Measurements from ENCODE around the gene EMX1. TPM values are rescaled to one million over a fixed set of nuclear protein-coding genes. Genes with fewer than 3 reads are reported as not detected.

EMX1 gene
- total RNA-seq, 2 experiments from 2014 or later, result not detected

- Histone ChIP-seq H2AFZ (ENCODE audit: low read length) (no peak overlapping the region), H3K36me3 (ENCODE audit: insufficient read depth, low read length) (no peaks in the 10 kb centered on the region), H4K20me1 (ENCODE audit: insufficient read depth, low read length) (no peaks in the 10 kb centered on the region), H3K9me2 (ENCODE audit: insufficient read depth, low read length) (no peaks in the 10 kb centered on the region), H3K9me3 (ENCODE audit: low read length) (no peaks in the 10 kb centered on the region), H3K4me1 (ENCODE audit: insufficient read depth, low read length, poor library complexity, severe bottlenecking) (peaks cover 21% of the 10 kb centered on the region), H3K79me2 (ENCODE audit: insufficient read depth, low read depth, low read length) (no peaks in the 10 kb centered on the region), H3K4me2 (ENCODE audit: low read length) (peak overlapping the region; percentile 26; the same call in 1 of the 2 replicates), H3K27ac (ENCODE audit: low read depth, low read length, poor library complexity, severe bottlenecking) (peak overlapping the region; percentile 36), H3K4me3 (ENCODE audit: low read depth, low read length, poor library complexity, severe bottlenecking) (no peak overlapping the region)
- CTCF ChIA-PET (ENCODE audit: unreplicated experiment), result no interaction called here
- TF ChIP-seq EZH2phosphoT487 (IDR thresholded peaks at IDR 0.05; ENCODE audit: borderline replicate concordance, low read depth, low read length) (no peak), CTCF (conservative IDR thresholded peaks at IDR 0.05; ENCODE audit: low read length) (0 out of 2 replicates have a peak, but pooled peaks have one; percentile 34)
- POLR2A ChIA-PET, result no interaction called here
- BruUV-seq (replicated peaks), result no TSS peak
- intact Hi-C loops (cut with micrococcal nuclease; ENCODE audit: unreplicated experiment), result no loop called here
- DNase-seq (ENCODE audit: low spot score), result no peak
Measured at GRCh38 chr2:72952110-72952823, 34.9 kb downstream of the EMX1 start.

- no peaks in the 10 kb centered on the region for H4K20me1 ChIP-seq (ENCODE audit: insufficient read depth, low read length)
- DNase-seq (ENCODE audit: low spot score), result no peak
- intact Hi-C loops (cut with micrococcal nuclease; ENCODE audit: unreplicated experiment), result no loop called here
- H2AFZ ChIP-seq (ENCODE audit: low read length), result no peak overlapping the region
- H3K79me2 ChIP-seq (ENCODE audit: insufficient read depth, low read depth, low read length), result no peaks in the 10 kb centered on the region
- ChIA-PET POLR2A (no interaction called here), CTCF (ENCODE audit: unreplicated experiment) (no interaction called here)
- H3K36me3 ChIP-seq (ENCODE audit: insufficient read depth, low read length), result no peaks in the 10 kb centered on the region
- TF ChIP-seq CTCF (conservative IDR thresholded peaks at IDR 0.05; ENCODE audit: low read length) (no peak), EZH2phosphoT487 (IDR thresholded peaks at IDR 0.05; ENCODE audit: borderline replicate concordance, low read depth, low read length) (no peak)
- no TSS peak for BruUV-seq (replicated peaks)
- no peaks in the 10 kb centered on the region for H3K9me2 ChIP-seq (ENCODE audit: insufficient read depth, low read length)
- no peak overlapping the region for H3K4me3 ChIP-seq (ENCODE audit: low read depth, low read length, poor library complexity, severe bottlenecking)
- no peak overlapping the region for H3K4me2 ChIP-seq (ENCODE audit: low read length)
- no peak overlapping the region for H3K27ac ChIP-seq (ENCODE audit: low read depth, low read length, poor library complexity, severe bottlenecking)
- H3K9me3 ChIP-seq (ENCODE audit: low read length), result no peaks in the 10 kb centered on the region
- peaks cover 21% of the 10 kb centered on the region for H3K4me1 ChIP-seq (ENCODE audit: insufficient read depth, low read length, poor library complexity, severe bottlenecking)
Measured at GRCh38 chr2:72952961-72953360, 35.6 kb downstream of the EMX1 start.

- Histone ChIP-seq H3K9me2 (ENCODE audit: insufficient read depth, low read length) (no peaks in the 10 kb centered on the region), H4K20me1 (ENCODE audit: insufficient read depth, low read length) (no peaks in the 10 kb centered on the region), H3K4me3 (ENCODE audit: low read depth, low read length, poor library complexity, severe bottlenecking) (no peak overlapping the region), H3K9me3 (ENCODE audit: low read length) (no peaks in the 10 kb centered on the region), H3K79me2 (ENCODE audit: insufficient read depth, low read depth, low read length) (no peaks in the 10 kb centered on the region), H3K27ac (ENCODE audit: low read depth, low read length, poor library complexity, severe bottlenecking) (no peak overlapping the region), H3K4me2 (ENCODE audit: low read length) (no peak overlapping the region), H2AFZ (ENCODE audit: low read length) (0 out of 2 replicates have a peak overlapping the region, but pooled peaks have one; percentile 42), H3K4me1 (ENCODE audit: insufficient read depth, low read length, poor library complexity, severe bottlenecking) (peaks cover 21% of the 10 kb centered on the region), H3K36me3 (ENCODE audit: insufficient read depth, low read length) (no peaks in the 10 kb centered on the region)
- intact Hi-C loops (cut with micrococcal nuclease; ENCODE audit: unreplicated experiment), result no loop called here
- ChIA-PET CTCF (ENCODE audit: unreplicated experiment) (no interaction called here), POLR2A (interaction anchor here (0.6 kb wide), 1 partner anchor 117 kb away, joined by 3 read pairs; no protein-coding TSS in a partner anchor)
- BruUV-seq (replicated peaks), result no TSS peak
- TF ChIP-seq EZH2phosphoT487 (IDR thresholded peaks at IDR 0.05; ENCODE audit: borderline replicate concordance, low read depth, low read length) (no peak), CTCF (conservative IDR thresholded peaks at IDR 0.05; ENCODE audit: low read length) (no peak)
- no peak for DNase-seq (ENCODE audit: low spot score)
Measured at GRCh38 chr2:72953528-72953927, 36.2 kb downstream of the EMX1 start.
